H1 (cell line): ENCODE measurements around the gene NDFIP2. TPM values are rescaled to one million over a fixed set of nuclear protein-coding genes. Genes with fewer than 3 reads are reported as not detected.

ENCODE experiments used
- CTCF ChIA-PET: fragments of 300-600 bp; sonication (Branson Sonifier 250); formaldehyde crosslinking; loops from one replicate; lab custom pipeline; 2021; ENCODE audit not compliant: partially characterized antibody; lab: Charles Lee
- POLR2A ChIA-PET: fragments of 300-600 bp; sonication (Branson Sonifier 250); formaldehyde crosslinking; loops from one replicate; lab custom pipeline; 2021; ENCODE audit warnings: inconsistent platforms; ENCODE audit not compliant: partially characterized antibody; lab: Charles Lee
- DNase-seq, 2 experiments: peaks; one replicate each; pipeline versions ENCODE4 v3.0.0 to v3.0.0-alpha.2; 2010 to 2022; ENCODE audit warnings: low spot score in 2 of 2, low read depth in 1 of 2, mixed read lengths in 1 of 2
- FAIRE-seq: peaks from 2 replicates; lab custom pipeline; 2011; peaks lifted over from hg19 to GRCh38; lab: Jason Lieb, UNC
- H2AFZ ChIP-seq: 2 replicates; pipeline ENCODE4 v1.8.1; 2012; ENCODE audit warnings: low read length, inconsistent platforms
- H2AK5ac ChIP-seq: 2 replicates; pipeline ENCODE4 v1.6.1; 2013; ENCODE audit warnings: low read depth, low read length
- H2BK120ac ChIP-seq: replicated peaks from 2 replicates; pipeline ENCODE3; 2013; ENCODE audit warnings: low read depth, low read length, inconsistent platforms
- H2BK12ac ChIP-seq: 2 replicates; pipeline ENCODE4 v1.6.1; 2013; ENCODE audit warnings: low read depth, low read length
- H2BK15ac ChIP-seq: 2 replicates; pipeline ENCODE4 v1.6.1; 2013; ENCODE audit warnings: low read length
- H2BK20ac ChIP-seq: 2 replicates; pipeline ENCODE4 v1.6.1; 2013; ENCODE audit warnings: low read length
- H2BK5ac ChIP-seq: 2 replicates; pipeline ENCODE4 v1.6.1; 2013; ENCODE audit warnings: low read depth, low read length
- H3K14ac ChIP-seq: 2 replicates; pipeline ENCODE4 v1.6.1; 2013; ENCODE audit warnings: inconsistent platforms; ENCODE audit not compliant: insufficient read length
- H3K18ac ChIP-seq: 2 replicates; pipeline ENCODE4 v1.6.1; 2013; ENCODE audit warnings: low read length; ENCODE audit errors: extremely low read depth
- H3K23ac ChIP-seq: 2 replicates; pipeline ENCODE4 v1.6.1; 2013; ENCODE audit warnings: inconsistent platforms; ENCODE audit not compliant: insufficient read length
- H3K23me2 ChIP-seq: 2 replicates; pipeline ENCODE4 v1.6.1; 2013; ENCODE audit warnings: low read depth, low read length
- H3K27ac ChIP-seq: 2 replicates; pipeline ENCODE4 v1.6.1; 2011; ENCODE audit warnings: low read depth, low read length, inconsistent platforms
- H3K27me3 ChIP-seq, 4 experiments: replicated peaks in 1 of 4; 1 replicate in 1 of 4; 2 replicates in 3 of 4; pipeline versions ENCODE4 v1.6.1 to v1.8.1; 2011 to 2013; ENCODE audit warnings: low read length in 3 of 4, mild to moderate bottlenecking in 3 of 4, inconsistent platforms in 2 of 4, mixed read lengths in 2 of 4, moderate library complexity in 1 of 4; ENCODE audit not compliant: control insufficient read depth in 3 of 4, insufficient read depth in 3 of 4; ENCODE audit errors: extremely low read depth in 1 of 4
- H3K36me3 ChIP-seq, 4 experiments: 2 replicates each; pipeline versions ENCODE4 v1.6.1 to v1.8.1; 2011 to 2013; ENCODE audit warnings: mild to moderate bottlenecking in 4 of 4, low read length in 3 of 4, moderate library complexity in 2 of 4, control low read depth in 1 of 4, inconsistent platforms in 1 of 4; ENCODE audit not compliant: insufficient read depth in 4 of 4, control insufficient read depth in 2 of 4
- H3K4ac ChIP-seq: replicated peaks from 2 replicates; pipeline ENCODE3; 2013; ENCODE audit warnings: low read length, low read depth, mixed read lengths, inconsistent platforms; ENCODE audit not compliant: insufficient read length
- H3K4me1 ChIP-seq, 4 experiments: replicated peaks in 1 of 4; 1 replicate in 1 of 4; 2 replicates in 3 of 4; pipeline versions ENCODE4 v1.6.1 to v1.8.1; 2011 to 2013; ENCODE audit warnings: low read length in 3 of 4, inconsistent platforms in 2 of 4, mixed read lengths in 1 of 4; ENCODE audit not compliant: insufficient read depth in 4 of 4, control insufficient read depth in 3 of 4
- H3K4me2 ChIP-seq, 2 experiments: 2 replicates each; pipeline versions ENCODE4 v1.6.1 to v1.8.1; 2011 to 2013; ENCODE audit warnings: low read depth in 2 of 2, low read length in 2 of 2, control low read depth in 1 of 2, inconsistent platforms in 1 of 2, mild to moderate bottlenecking in 1 of 2; ENCODE audit not compliant: insufficient read depth in 1 of 2
- H3K4me3 ChIP-seq, 4 experiments: fragments of 200-600, 300-600 bp in 1 of 4; sonication (generic), shearing (Covaris generic), sonication (Bioruptor Twin) in 1 of 4; 2 replicates each; pipeline versions ENCODE4 v1.5.1 to v1.8.1; 2011 to 2016; ENCODE audit warnings: low read length in 4 of 4, low read depth in 3 of 4, control low read depth in 2 of 4, inconsistent platforms in 2 of 4, mild to moderate bottlenecking in 2 of 4, mixed read lengths in 1 of 4, moderate library complexity in 1 of 4; ENCODE audit not compliant: insufficient read depth in 2 of 4; ENCODE audit errors: extremely low read depth in 1 of 4
- H3K56ac ChIP-seq: replicated peaks from 2 replicates; pipeline ENCODE3; 2013; ENCODE audit warnings: low read depth, mild to moderate bottlenecking, mixed read lengths, low read length, inconsistent platforms; ENCODE audit not compliant: insufficient read length
- H3K79me1 ChIP-seq: 2 replicates; pipeline ENCODE4 v1.6.1; 2013; ENCODE audit warnings: low read depth, low read length, control low read depth
- H3K79me2 ChIP-seq, 2 experiments: 2 replicates each; pipeline versions ENCODE4 v1.6.1 to v1.8.1; 2012 to 2013; ENCODE audit warnings: low read length in 2 of 2, mild to moderate bottlenecking in 2 of 2, inconsistent platforms in 1 of 2; ENCODE audit not compliant: insufficient read depth in 2 of 2, control insufficient read depth in 1 of 2
- H3K9ac ChIP-seq, 4 experiments: replicated peaks in 1 of 4; 1 replicate in 1 of 4; 2 replicates in 3 of 4; pipeline versions ENCODE4 v1.6.1 to v1.8.1; 2011 to 2013; ENCODE audit warnings: low read depth in 3 of 4, low read length in 3 of 4, control low read depth in 2 of 4, mild to moderate bottlenecking in 2 of 4, moderate library complexity in 2 of 4, inconsistent platforms in 1 of 4; ENCODE audit errors: extremely low read depth in 1 of 4
- H3K9me3 ChIP-seq, 2 experiments: 2 replicates each; pipeline versions ENCODE4 v1.6.1 to v1.8.1; 2012 to 2013; ENCODE audit warnings: mild to moderate bottlenecking in 2 of 2, moderate library complexity in 2 of 2, control low read depth in 1 of 2, inconsistent platforms in 1 of 2, low read depth in 1 of 2, low read length in 1 of 2, mixed read lengths in 1 of 2; ENCODE audit not compliant: insufficient read depth in 2 of 2
- H4K20me1 ChIP-seq, 2 experiments: replicated peaks in 1 of 2; 2 replicates each; pipeline versions ENCODE3 to v1.8.1; 2011 to 2013; ENCODE audit warnings: inconsistent platforms in 2 of 2, low read length in 2 of 2, mild to moderate bottlenecking in 1 of 2; ENCODE audit not compliant: insufficient read depth in 2 of 2, control insufficient read depth in 1 of 2
- H4K5ac ChIP-seq: 2 replicates; pipeline ENCODE4 v1.6.1; 2013; ENCODE audit warnings: low read length, low read depth, mixed read lengths, inconsistent platforms; ENCODE audit not compliant: insufficient read length
- H4K8ac ChIP-seq: 2 replicates; pipeline ENCODE4 v1.8.0; 2013; ENCODE audit warnings: mild to moderate bottlenecking, moderate library complexity, low read length, inconsistent platforms; ENCODE audit not compliant: insufficient read depth; ENCODE audit errors: extremely low read depth
- H4K91ac ChIP-seq: replicated peaks from 2 replicates; pipeline ENCODE3; 2013; ENCODE audit warnings: low read length, mixed read lengths, inconsistent platforms; ENCODE audit not compliant: insufficient read length
- CBX8 ChIP-seq: fragments of 300-800, 300-1000 bp; sonication (generic); IDR thresholded peaks from 2 replicates; pipeline ENCODE4 v1.7.1; 2016; ENCODE audit warnings: low read depth, low read length, borderline replicate concordance
- CHD1 ChIP-seq: IDR thresholded peaks from 2 replicates; pipeline ENCODE4 v1.6.1; 2012; ENCODE audit warnings: low read depth, low read length, improper control_type of control experiment
- EGR1 ChIP-seq: IDR thresholded peaks from 2 replicates; pipeline ENCODE4 v1.6.1; 2011; ENCODE audit warnings: low read depth, low read length, borderline replicate concordance
- GABPA ChIP-seq: IDR thresholded peaks from 2 replicates; pipeline ENCODE4 v1.6.1; 2011; ENCODE audit warnings: mild to moderate bottlenecking, low read length, moderate library complexity, borderline replicate concordance; ENCODE audit not compliant: insufficient read depth
- GTF2F1 ChIP-seq: IDR thresholded peaks from 2 replicates; pipeline ENCODE4 v1.6.1; 2012; ENCODE audit warnings: low read depth, low read length, improper control_type of control experiment, borderline replicate concordance
- JUND ChIP-seq: IDR thresholded peaks from 2 replicates; pipeline ENCODE4 v1.6.1; 2011; ENCODE audit warnings: mild to moderate bottlenecking, improper control_type of control experiment, low read length
- MAFK ChIP-seq: IDR thresholded peaks from 2 replicates; pipeline ENCODE4 v1.6.1; 2012; ENCODE audit warnings: low read depth, mild to moderate bottlenecking, improper control_type of control experiment, low read length
- POLR2AphosphoS5 ChIP-seq: IDR thresholded peaks from 2 replicates; pipeline ENCODE4 v1.6.1; 2011; ENCODE audit warnings: low read depth, low read length
- RAD21 ChIP-seq, 2 experiments: IDR thresholded peaks in 1 of 2; conservative IDR thresholded peaks in 1 of 2; 2 replicates each; pipeline ENCODE4 v1.6.1; 2011; ENCODE audit warnings: low read depth in 2 of 2, low read length in 2 of 2, improper control_type of control experiment in 1 of 2, inconsistent platforms in 1 of 2, mild to moderate bottlenecking in 1 of 2, moderate library complexity in 1 of 2
- SIRT6 ChIP-seq: IDR thresholded peaks from one replicate; pipeline ENCODE4 v1.7.1; 2012; ENCODE audit warnings: low read length, inconsistent platforms
- WGBS, 2 experiments: shearing (Covaris generic) in 1 of 2; methylation state at CpG; one replicate each; pipeline versions ENCODE4 v1.1.6 to v1.1.7; 2013 to 2015; ENCODE audit warnings: low lambda C conversion rate in 2 of 2, mixed read lengths in 2 of 2, inconsistent platforms in 1 of 2, low coverage in 1 of 2, missing lambda C conversion rate in 1 of 2; ENCODE audit not compliant: insufficient replicate concordance in 2 of 2, insufficient coverage in 1 of 2, insufficient read length in 1 of 2; ENCODE audit errors: extremely low coverage in 1 of 2, missing lambda C conversion rate in 1 of 2; 5-methylcytosine and 5-hydroxymethylcytosine counted together
- polyA plus RNA-seq, 7 experiments: library from polyadenylated mRNA; depleted of rRNA in 3 of 7; stranded (reverse) in 5 of 7; unstranded in 2 of 7; fragments of >200 nt in 5 of 7; fragments of 200-250 nt in 2 of 7; gene quantifications; 1 replicate in 5 of 7; 2 replicates in 1 of 7; 4 replicates in 1 of 7; pipeline versions ENCODE4 v1.2.1 to v1.2.3, GENCODE V29; 2011 to 2013; ENCODE audit warnings: missing spikeins in 2 of 7, mixed read lengths in 2 of 7
- total RNA-seq: library from RNA; stranded (reverse); fragmentation: NEBNext Ultra II Directional; extraction: Animal tissue kit (Norgen Biotek cat#: 25700); gene quantifications from 2 replicates; pipeline ENCODE4 v1.2.1, GENCODE V29; 2021
- TF ChIP-seq, protein P1 (sequence below): IDR thresholded peaks from 2 replicates; pipeline ENCODE4 v1.6.1; 2012; ENCODE audit warnings: inconsistent platforms
- TF ChIP-seq, protein P2 (sequence below): IDR thresholded peaks from 2 replicates; pipeline ENCODE4 v1.6.1; 2012; ENCODE audit warnings: inconsistent platforms

Gene NDFIP2
- total and polyA plus RNA-seq, 2 of the 8 experiments (the other 6 are each of a cell fraction or from before 2014, with no cell fraction given): 11.1 to 32.9 TPM

DNA sequence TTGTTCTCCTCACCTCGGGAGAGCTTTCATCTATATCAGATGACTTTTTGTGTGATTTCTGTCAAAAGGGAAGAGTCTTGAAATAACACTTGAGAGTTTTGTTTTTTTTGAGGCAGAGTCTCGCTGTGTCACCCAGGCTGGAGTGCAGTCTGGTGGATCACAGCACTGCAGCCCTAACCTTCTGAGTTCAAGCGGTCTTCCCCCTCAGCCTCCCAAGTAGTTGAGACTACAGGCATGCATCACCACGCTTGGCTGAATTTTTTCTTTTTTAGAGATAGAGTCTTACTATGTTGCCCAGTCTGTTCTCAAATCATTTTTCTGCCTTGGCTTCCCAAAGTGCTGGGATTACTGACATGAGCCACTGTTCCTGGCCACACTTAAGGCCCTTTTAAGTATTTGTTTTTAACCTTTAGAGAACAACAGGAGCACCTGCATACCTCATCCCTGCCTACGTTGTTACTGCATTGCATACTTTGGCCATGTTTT lies 11.4 kb downstream of the NDFIP2 start:
- H2BK120ac ChIP-seq: no peak overlapping the region
- peaks cover 0 to 9% (median 3%) of the 10 kb centered on the region in 4 experiments; a peak in 3 of 7 replicates for H3K4me1 ChIP-seq
- H2BK20ac ChIP-seq: no peak overlapping the region
- H3K27ac ChIP-seq: no peak overlapping the region
- H3K79me1 ChIP-seq: peaks cover 2% of the 10 kb centered on the region; the same call in 1 of the 2 replicates
- H3K23me2 ChIP-seq: no peaks in the 10 kb centered on the region
- no peaks in the 10 kb centered on the region for H3K27me3 ChIP-seq
- CTCF ChIA-PET: interaction anchor here (0.6 to 0.7 kb wide), 2 partner anchors 20 to 793 kb away, joined by 4 read pairs; no protein-coding TSS in a partner anchor
- H4K20me1 ChIP-seq: peaks cover 0 to 3% of the 10 kb centered on the region in 2 experiments
- 63% methylated on average over 5 of the region's 5 CpGs; no CpG with 5 or more reads in 1 of the 2 experiments for WGBS, 2 experiments
- FAIRE-seq (no peak), DNase-seq (no peak)
- H2AK5ac ChIP-seq: no peak overlapping the region
- H3K4me2 ChIP-seq: no peak overlapping the region
- no peak overlapping the region for H3K56ac ChIP-seq
- POLR2A ChIA-PET: no interaction called here
- H2AFZ ChIP-seq: no peak overlapping the region
- peaks cover 12 to 89% of the 10 kb centered on the region in 2 experiments for H3K79me2 ChIP-seq
- H4K8ac ChIP-seq: no peak overlapping the region
- no peaks in the 10 kb centered on the region; a peak in 1 of 8 replicates for H3K36me3 ChIP-seq
- no peak overlapping the region for H3K18ac ChIP-seq
- no peak overlapping the region for H2BK15ac ChIP-seq
- H2BK5ac ChIP-seq: no peak overlapping the region
- no peak overlapping the region for H2BK12ac ChIP-seq
- no peak overlapping the region for H3K23ac ChIP-seq
- no peak overlapping the region for H4K91ac ChIP-seq
- H3K9ac ChIP-seq: no peak overlapping the region
- no peak overlapping the region for H3K4ac ChIP-seq
- no peaks in the 10 kb centered on the region for H3K9me3 ChIP-seq
- no peak overlapping the region for H4K5ac ChIP-seq
- no peak overlapping the region for H3K14ac ChIP-seq
- no peak overlapping the region for H3K4me3 ChIP-seq
- TF ChIP-seq CHD1 (no peak), JUND (no peak), MAFK (no peak), CBX8 (no peak), POLR2AphosphoS5 (no peak), GABPA (no peak), RAD21 (IDR thresholded peaks at IDR 0.05 in 1 of 2, conservative IDR thresholded peaks at IDR 0.05 in 1 of 2; ENCODE audit: low read depth in 2 of 2, low read length in 2 of 2) (no peak), EGR1 (no peak), SIRT6 (no peak), GTF2F1 (no peak)
- TF ChIP-seq, protein P1, sequence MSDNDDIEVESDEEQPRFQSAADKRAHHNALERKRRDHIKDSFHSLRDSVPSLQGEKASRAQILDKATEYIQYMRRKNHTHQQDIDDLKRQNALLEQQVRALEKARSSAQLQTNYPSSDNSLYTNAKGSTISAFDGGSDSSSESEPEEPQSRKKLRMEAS: no peak
- TF ChIP-seq, protein P2, sequence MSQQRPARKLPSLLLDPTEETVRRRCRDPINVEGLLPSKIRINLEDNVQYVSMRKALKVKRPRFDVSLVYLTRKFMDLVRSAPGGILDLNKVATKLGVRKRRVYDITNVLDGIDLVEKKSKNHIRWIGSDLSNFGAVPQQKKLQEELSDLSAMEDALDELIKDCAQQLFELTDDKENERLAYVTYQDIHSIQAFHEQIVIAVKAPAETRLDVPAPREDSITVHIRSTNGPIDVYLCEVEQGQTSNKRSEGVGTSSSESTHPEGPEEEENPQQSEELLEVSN: no peak
